GM12875 (cell line): Measurements from ENCODE around the gene ZSCAN25.

ENCODE experiments used
- H3K4me3 ChIP-seq: one replicate; pipeline ENCODE4 v1.5.1; 2011; ENCODE audit warnings: low read depth, low read length, control low read depth
- CTCF ChIP-seq: IDR thresholded peaks from 2 replicates; pipeline ENCODE4 v1.5.1; 2011; ENCODE audit warnings: low read depth, mild to moderate bottlenecking, control low read depth, inconsistent platforms, low read length, moderate library complexity, borderline replicate concordance; ENCODE audit not compliant: insufficient read depth

ZSCAN25 gene

DNA sequence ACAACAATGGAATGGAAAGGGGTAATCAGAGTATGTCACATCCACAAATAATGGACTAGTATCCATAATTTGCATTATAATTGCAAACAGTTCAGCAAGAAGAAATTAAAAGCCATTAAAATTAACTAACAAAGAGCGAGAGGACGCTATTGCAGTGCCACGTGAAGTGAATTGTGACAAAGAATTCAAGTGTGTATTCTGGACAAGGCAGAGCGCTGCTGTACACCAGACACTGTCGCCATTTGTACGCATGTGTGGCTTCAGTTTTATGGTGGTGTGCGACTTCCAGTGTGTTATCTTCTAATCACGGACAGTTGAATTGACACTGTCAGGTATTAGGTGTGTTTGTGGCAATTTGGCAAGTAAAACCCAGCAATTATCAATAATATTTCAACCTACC is 51.8 kb downstream of the ZSCAN25 start:
- TF ChIP-seq CTCF: no peak
- H3K4me3 ChIP-seq: no peak overlapping the region

DNA sequence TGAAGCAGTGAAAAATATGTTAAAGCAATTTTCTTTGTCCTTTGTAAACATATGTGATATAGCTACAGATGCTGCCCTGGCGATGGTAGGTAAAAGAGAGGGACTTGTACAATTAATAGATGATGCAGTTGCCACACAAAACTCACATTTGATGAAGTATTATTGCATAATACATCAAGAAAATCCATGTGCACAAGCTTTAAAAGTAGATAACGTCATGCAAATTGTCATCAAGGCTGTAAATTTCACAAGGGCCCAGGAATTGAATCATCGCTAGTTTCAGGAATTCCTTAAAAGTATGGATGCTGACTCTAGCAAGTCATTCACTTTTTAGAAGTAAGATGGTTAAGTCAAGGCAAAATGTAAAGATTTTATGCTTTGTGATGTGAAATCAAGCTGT is 53.0 kb downstream of the ZSCAN25 start:
- no peak for TF ChIP-seq CTCF
- no peak overlapping the region for H3K4me3 ChIP-seq

- no peak overlapping the region for H3K4me3 ChIP-seq
- no peak for TF ChIP-seq CTCF
Measured at GRCh38 chr7:99672573-99672972, 55.8 kb downstream of the ZSCAN25 start.

DNA sequence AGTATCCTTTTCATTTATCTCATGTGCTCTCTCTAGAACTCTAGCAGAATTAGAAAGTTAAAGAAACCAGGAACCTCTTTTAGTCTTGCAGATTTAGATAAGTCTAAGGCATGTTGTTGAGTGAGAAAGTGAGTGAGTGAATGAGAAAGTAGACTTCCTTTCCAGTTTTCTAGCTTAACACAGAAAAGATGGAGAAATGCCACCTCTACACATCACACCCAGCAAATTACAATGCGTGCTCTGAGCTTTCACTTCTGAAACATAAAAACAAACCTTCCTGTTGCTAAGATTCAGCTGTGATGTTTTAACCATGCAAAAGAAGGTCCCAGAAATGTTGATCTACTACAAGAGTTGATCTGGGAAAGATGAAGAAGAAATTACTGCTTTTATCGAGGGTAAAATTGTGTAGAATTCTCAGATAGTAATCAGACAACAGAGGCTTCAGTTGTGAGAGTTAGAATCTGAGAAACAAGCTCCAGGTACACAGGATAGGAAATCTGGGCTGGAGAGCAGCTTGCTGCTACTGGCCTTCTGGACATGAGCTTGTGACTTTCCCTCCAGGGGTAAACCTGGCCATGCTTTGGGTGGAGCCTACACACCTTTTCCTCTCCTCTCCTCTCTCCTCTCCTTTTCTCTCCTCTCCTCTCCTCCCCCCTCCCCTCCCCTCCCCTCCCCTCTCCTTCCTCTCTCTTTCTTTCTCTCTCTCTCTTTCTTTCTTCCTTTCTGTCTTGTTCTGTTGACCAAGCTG is 58.4 kb downstream of the ZSCAN25 start:
- no peak overlapping the region for H3K4me3 ChIP-seq
- TF ChIP-seq CTCF: no peak

DNA sequence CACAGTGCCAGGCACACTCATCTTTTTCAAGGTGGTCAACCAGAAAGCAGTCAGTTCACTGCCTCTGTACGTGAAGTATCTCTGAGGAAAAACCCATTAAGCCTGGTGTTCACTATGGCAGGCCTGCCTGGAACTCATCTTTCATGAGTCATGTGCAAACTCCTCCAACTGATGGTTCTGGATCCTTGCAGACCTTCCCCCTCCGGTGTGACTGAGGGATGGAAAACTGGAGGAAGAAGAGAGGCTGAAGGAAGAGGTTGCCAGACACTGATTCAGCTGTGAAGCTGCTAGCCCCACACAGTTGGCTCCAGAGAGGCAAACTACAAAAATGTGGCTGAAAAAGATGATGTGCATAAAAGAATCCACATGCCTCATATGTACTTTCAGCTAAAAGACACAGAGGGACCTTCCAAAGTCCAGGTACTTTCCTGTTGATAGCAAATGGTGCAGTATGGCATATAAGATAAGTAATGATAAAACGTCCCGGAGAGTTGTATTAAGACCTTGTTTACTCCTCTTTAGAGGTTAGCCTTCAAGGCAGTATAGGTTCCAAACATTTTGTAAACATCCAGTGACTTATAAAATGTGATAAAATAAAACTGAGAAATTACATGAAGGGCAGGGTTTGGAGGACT is 60.4 kb downstream of the ZSCAN25 start:
- no peak overlapping the region for H3K4me3 ChIP-seq
- TF ChIP-seq CTCF: no peak

DNA sequence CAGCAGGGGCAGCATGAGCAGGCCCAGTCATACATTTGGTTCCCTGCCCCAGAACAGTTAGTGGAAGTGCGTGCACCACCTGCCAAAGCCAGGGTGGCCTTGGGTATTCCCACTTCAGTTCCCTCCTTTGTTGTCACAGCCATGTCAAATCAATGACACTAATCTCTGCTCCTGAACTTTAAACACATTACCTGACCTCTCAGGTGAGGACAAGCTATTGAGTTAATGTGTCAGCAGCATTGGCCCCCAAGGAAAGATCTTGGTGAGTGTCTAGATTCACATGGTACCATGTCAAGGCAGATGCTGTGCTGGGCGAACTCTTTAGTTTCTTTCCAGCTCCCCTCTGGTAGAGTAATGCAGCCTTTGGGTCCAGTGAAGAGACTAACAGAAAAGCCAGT is 60.9 kb downstream of the ZSCAN25 start:
- no peak for TF ChIP-seq CTCF
- H3K4me3 ChIP-seq: no peak overlapping the region

DNA sequence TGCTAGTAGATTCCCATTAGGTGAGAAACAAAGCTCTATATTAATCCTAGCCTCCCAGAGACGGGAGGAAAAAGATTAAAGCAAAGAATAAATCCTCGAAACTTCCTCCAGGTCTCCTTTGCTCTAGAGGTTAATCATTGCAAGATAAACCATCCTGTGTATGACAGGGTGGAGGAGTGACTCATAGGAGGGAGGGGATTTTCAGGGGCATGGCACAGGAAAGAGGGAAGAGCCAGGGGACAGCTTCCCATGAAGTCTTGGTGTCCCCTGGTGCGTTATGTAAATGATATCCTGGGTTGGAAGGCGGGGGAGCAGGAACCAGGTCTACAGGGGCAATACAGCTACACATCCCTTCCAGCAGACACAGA is 62.3 kb downstream of the ZSCAN25 start:
- H3K4me3 ChIP-seq: no peak overlapping the region

More for the DNA sequence above, 62.3 kb downstream of the ZSCAN25 start:
- no peak for TF ChIP-seq CTCF
